ENCODE results near the gene AFF3.
"Not testable (repeated sequence)": the region's sequence is repeated elsewhere in the genome, so short reads cannot be mapped to it uniquely, and the experiment has no call there.

Gene AFF3

GRCh38 chr2:100148883-100149282 lies 6.5 kb upstream of the AFF3 start:
- no peak for DNase-seq

GRCh38 chr2:100146657-100146960 lies 4.2 kb upstream of the AFF3 start:
- no peak for DNase-seq

- no peak for DNase-seq
Measured at GRCh38 chr2:100145893-100146656, 3.7 kb upstream of the AFF3 start.

- no peak for DNase-seq
Measured at GRCh38 chr2:100143286-100143685, 896 bp upstream of the AFF3 start.

- DNase-seq, result no peak
Measured at GRCh38 chr2:100141906-100142305, 484 bp downstream of the AFF3 start.

GRCh38 chr2:100140582-100140981 lies 1.8 kb downstream of the AFF3 start:
- DNase-seq, result no peak

GRCh38 chr2:100137866-100138570 lies 4.4 kb downstream of the AFF3 start:
- DNase-seq, result no peak

- DNase-seq, result no peak
Measured at GRCh38 chr2:100137318-100137717, 5.1 kb downstream of the AFF3 start.

- DNase-seq, result no peak
Measured at GRCh38 chr2:100136310-100136709, 6.1 kb downstream of the AFF3 start.

- no peak for DNase-seq
Measured at GRCh38 chr2:100135415-100135814, 7.0 kb downstream of the AFF3 start.

GRCh38 chr2:100130595-100131391 lies 11.6 kb downstream of the AFF3 start:
- DNase-seq, result no peak

GRCh38 chr2:100126897-100127401 lies 15.4 kb downstream of the AFF3 start:
- DNase-seq, result no peak

GRCh38 chr2:100126201-100126600 lies 16.2 kb downstream of the AFF3 start:
- DNase-seq, result no peak

- DNase-seq, result no peak
Measured at GRCh38 chr2:100125626-100126025, 16.8 kb downstream of the AFF3 start.

- no peak for DNase-seq
Measured at GRCh38 chr2:100124761-100125160, 17.6 kb downstream of the AFF3 start.

- no peak for DNase-seq
Measured at GRCh38 chr2:100121124-100121718, 21.2 kb downstream of the AFF3 start.

GRCh38 chr2:100119235-100119634 lies 23.2 kb downstream of the AFF3 start:
- DNase-seq, result no peak

- no peak for DNase-seq
Measured at GRCh38 chr2:100113990-100114433, 28.4 kb downstream of the AFF3 start.

- no peak for DNase-seq
Measured at GRCh38 chr2:100110614-100111000, 31.8 kb downstream of the AFF3 start.

GRCh38 chr2:100109986-100110613 lies 32.3 kb downstream of the AFF3 start:
- DNase-seq, result no peak

GRCh38 chr2:100108648-100109020 lies 33.8 kb downstream of the AFF3 start:
- DNase-seq, result not testable (repeated sequence)

GRCh38 chr2:100107906-100108647 lies 34.3 kb downstream of the AFF3 start:
- no peak for DNase-seq
